ENCODE measurements around the gene PHF23. TPM values are rescaled to one million over a fixed set of nuclear protein-coding genes. Genes with fewer than 3 reads are reported as not detected.

Gene PHF23
- total and polyA plus RNA-seq, 2 of the 4 experiments (the other 2 are of a cell fraction), result 44.8 to 58.5 TPM

DNA sequence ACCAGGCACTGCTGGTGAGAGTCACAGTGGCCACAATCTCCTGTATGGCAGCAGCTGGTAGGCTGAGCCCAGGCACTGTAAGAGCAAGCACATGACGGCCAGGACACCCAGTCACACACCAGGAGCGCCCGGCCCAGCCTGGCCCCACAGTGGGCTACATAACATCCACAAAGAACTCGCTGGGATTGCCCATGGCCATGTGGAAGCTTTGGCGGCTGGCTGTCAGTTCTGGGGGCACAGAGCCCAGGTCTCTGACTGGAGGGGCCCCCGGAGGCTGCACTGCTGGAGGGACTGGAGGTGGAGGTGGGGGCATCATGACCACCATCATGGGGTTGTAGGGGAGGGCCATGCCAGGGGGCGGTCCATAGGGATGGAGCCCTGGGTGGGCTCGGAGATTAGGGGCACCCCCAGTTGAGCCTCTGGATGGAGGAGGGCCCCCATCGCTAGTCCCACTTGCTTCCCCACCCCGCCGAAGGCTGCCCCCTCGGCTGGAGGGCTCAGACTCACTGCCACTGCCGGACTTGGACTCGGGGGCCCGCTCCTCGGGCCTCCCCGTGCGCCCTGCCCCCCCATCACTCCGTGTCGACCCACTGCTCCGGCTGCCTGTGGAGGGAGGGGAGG, 13.4 kb downstream of the PHF23 start:
- H4K91ac ChIP-seq (ENCODE audit: insufficient read depth, low read depth, low read length), result no peak overlapping the region
- in situ Hi-C loops (cut with MboI; ENCODE audit: low sequenced_read_pairs) (loop anchor here (25.0 kb wide), 1 partner anchor 936 kb away; the partner anchor contains the start of genes PER1 and VAMP2), intact Hi-C loops (cut with micrococcal nuclease) (no loop called here), dilution Hi-C loops (cut with HindIII; ENCODE audit: low sequenced_read_pairs, unreplicated experiment) (no loop called here)
- H2AFZ ChIP-seq (replicated peaks; ENCODE audit: low read length, poor library complexity), result no peak overlapping the region
- no peak overlapping the region for H3K56ac ChIP-seq (ENCODE audit: extremely low read depth, insufficient read depth, low read length)
- H3K9me1 ChIP-seq (ENCODE audit: insufficient read depth, low read length), result 0 out of 2 replicates have a peak, but pooled peaks cover 7% of the 10 kb centered on the region
- H3K9ac ChIP-seq (ENCODE audit: low read depth, low read length), result no peak overlapping the region
- no peak overlapping the region for H3K4ac ChIP-seq (ENCODE audit: low read depth, low read length)
- ChIA-PET CTCF (no interaction called here), POLR2A (ENCODE audit: unreplicated experiment) (no interaction called here)
- no peak overlapping the region for H3K27ac ChIP-seq (ENCODE audit: insufficient read depth, low read length)
- H2BK5ac ChIP-seq (ENCODE audit: low read depth, low read length, poor library complexity, severe bottlenecking), result no peak overlapping the region
- no peaks in the 10 kb centered on the region for H3K27me3 ChIP-seq (ENCODE audit: control insufficient read depth, insufficient read depth, low read length)
- H2AK9ac ChIP-seq (replicated peaks; ENCODE audit: low read depth, low read length, poor library complexity), result no peak overlapping the region
- TF ChIP-seq RAD21 (IDR thresholded peaks at IDR 0.05; ENCODE audit: low read length), result no peak
- no peak for TF ChIP-seq NFE2L2 (IDR thresholded peaks at IDR 0.05; ENCODE audit: low read depth, low read length)
- TF ChIP-seq BHLHE40 (IDR thresholded peaks at IDR 0.05; ENCODE audit: low read depth, low read length), result no peak
- TF ChIP-seq MAZ (IDR thresholded peaks at IDR 0.05; ENCODE audit: borderline replicate concordance, low read depth, low read length), result no peak
- TF ChIP-seq MAFK (IDR thresholded peaks at IDR 0.05; ENCODE audit: low read depth, low read length), result no peak
- no peak overlapping the region for H4K8ac ChIP-seq (ENCODE audit: low read depth in 2 of 2, low read length in 2 of 2)
- H3K79me1 ChIP-seq (ENCODE audit: low read depth in 1 of 2, low read length in 2 of 2), result peaks cover 8 to 76% of the 10 kb centered on the region in 2 experiments
- H3K4me1 ChIP-seq (ENCODE audit: control insufficient read depth, insufficient read depth, low read length), result peaks cover 5% of the 10 kb centered on the region; the same call in 1 of the 2 replicates
- no peak for DNase-seq
- no peak for ATAC-seq (ENCODE audit: low read depth)
- no peak overlapping the region for H2AK5ac ChIP-seq (ENCODE audit: low read depth, low read length)
- no peak overlapping the region for H2BK15ac ChIP-seq (ENCODE audit: low read depth, low read length)
- no peak overlapping the region for H2BK120ac ChIP-seq (ENCODE audit: low read depth, low read length)
- no peaks in the 10 kb centered on the region for H3K9me3 ChIP-seq (ENCODE audit: control insufficient read depth, insufficient read depth, low read length)
- H3K14ac ChIP-seq (replicated peaks; ENCODE audit: low read depth, low read length), result no peak overlapping the region
- peaks cover 89% of the 10 kb centered on the region for H3K36me3 ChIP-seq (ENCODE audit: control insufficient read depth, insufficient read depth, low read length)
- no peak overlapping the region for H3K4me2 ChIP-seq (ENCODE audit: low read depth, low read length)
- no peak overlapping the region for H4K5ac ChIP-seq (ENCODE audit: low read depth, low read length)
- TSS peak; percentile 27 for BruUV-seq (replicated peaks)
- H4K20me1 ChIP-seq (ENCODE audit: insufficient read depth, low read length), result peaks cover 32% of the 10 kb centered on the region
- no peak overlapping the region for H2BK20ac ChIP-seq (ENCODE audit: low read depth, low read length)
- H3K23ac ChIP-seq (ENCODE audit: low read depth, low read length), result no peak overlapping the region
- no peak overlapping the region for H3K4me3 ChIP-seq (ENCODE audit: insufficient read depth, low read depth, low read length)
- H3K18ac ChIP-seq (ENCODE audit: low read depth, low read length), result no peak overlapping the region
- WGBS, 2 experiments (ENCODE audit: extremely low coverage in 2 of 2, insufficient read length in 1 of 2), result no CpG with 5 or more reads among the region's 21 CpGs

All from IMR-90 (cell line).